ENCODE measurements around the gene HPS5. TPM values are rescaled to one million over a fixed set of nuclear protein-coding genes. Genes with fewer than 3 reads are reported as not detected.

HPS5 gene
- total and polyA plus RNA-seq, 8 donors = 5.2 to 61.3 (median 7.1) TPM

DNA sequence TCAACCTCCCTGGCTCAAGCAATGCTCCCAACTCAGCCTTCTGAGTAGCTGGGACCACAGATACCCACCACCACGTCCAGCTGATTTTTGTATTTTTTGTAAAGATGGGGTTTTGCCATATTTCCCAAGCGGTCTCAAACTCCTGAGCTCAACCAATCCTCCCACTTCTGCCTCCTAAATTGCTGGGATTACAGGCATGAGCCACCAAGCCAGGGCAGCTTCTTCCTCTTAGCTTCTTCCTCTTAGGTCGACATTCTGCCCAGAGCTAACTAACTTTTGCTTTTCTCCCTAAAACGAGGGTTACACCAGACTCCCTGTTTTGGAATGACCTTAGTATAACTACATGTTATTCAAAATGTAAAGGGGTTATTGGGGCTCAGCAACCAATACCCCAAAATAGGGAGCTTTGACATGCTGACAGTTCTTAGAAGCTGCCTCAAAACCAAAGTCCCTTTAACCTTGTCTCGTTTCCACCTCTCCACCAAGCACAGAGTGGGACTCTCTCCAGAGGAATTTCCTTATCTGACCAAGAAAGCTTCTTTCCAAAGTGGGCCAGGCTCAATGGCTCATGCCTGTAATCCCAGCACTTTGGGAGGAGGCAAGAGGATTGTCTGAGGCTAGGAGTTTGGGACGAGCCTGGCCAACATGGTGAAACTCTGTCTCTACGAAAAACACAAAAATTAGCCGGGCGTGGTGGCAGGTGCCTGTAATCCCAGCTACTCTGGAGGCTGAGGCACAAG is 7.0 kb downstream of the HPS5 start:
- H3K27ac ChIP-seq = no peak overlapping the region
- intact Hi-C loops (cut with DNase I; ENCODE audit: low total_unique reads) = no loop called here
- WGBS, 5 donors = 88 to 92% (median 90%) methylated on average over 9 of the region's 9 CpGs

DNA sequence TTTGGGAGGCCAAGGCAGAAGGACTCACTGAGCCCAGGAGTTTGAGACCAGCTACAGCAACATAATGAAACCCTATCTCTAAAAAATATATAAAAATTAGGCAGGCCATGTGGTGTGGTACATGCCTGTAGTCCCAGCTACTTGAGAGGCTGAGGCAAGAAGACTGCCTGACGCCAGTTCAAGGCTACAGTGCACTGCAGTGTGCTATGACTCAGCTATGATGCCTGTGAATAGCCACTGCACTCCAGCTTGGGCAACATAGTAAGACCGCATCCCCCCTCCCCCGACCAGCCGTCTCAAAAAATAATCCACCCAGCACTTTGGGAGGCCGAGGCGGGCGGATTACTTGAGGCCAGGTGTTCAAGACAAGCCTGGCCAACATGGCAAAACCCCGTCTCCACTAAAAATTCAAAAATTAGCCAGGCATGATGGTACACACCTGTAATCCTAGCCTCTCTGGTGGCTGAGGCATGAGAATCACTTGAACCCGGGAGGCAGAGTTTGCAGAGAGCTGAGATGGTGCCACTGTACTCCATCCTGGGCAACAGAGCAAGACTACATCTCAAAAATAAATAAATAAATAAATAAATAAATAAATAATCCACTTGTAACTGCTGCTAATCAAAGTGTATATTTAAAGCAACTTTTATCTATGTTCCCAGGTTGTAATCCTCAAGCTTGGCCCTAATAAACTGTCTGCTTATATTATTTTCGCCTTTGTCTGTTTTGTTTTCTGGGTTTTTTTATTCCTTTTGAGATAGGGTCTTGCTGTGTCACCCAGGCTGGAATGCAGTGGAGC is 7.8 kb downstream of the HPS5 start:
- DNase-seq = no peak
- no peak for TF ChIP-seq POLR2A (IDR thresholded peaks at IDR 0.05)
- TF ChIP-seq, protein P1, sequence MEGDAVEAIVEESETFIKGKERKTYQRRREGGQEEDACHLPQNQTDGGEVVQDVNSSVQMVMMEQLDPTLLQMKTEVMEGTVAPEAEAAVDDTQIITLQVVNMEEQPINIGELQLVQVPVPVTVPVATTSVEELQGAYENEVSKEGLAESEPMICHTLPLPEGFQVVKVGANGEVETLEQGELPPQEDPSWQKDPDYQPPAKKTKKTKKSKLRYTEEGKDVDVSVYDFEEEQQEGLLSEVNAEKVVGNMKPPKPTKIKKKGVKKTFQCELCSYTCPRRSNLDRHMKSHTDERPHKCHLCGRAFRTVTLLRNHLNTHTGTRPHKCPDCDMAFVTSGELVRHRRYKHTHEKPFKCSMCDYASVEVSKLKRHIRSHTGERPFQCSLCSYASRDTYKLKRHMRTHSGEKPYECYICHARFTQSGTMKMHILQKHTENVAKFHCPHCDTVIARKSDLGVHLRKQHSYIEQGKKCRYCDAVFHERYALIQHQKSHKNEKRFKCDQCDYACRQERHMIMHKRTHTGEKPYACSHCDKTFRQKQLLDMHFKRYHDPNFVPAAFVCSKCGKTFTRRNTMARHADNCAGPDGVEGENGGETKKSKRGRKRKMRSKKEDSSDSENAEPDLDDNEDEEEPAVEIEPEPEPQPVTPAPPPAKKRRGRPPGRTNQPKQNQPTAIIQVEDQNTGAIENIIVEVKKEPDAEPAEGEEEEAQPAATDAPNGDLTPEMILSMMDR (IDR thresholded peaks at IDR 0.05) = no peak
- TF ChIP-seq EP300 (IDR thresholded peaks at IDR 0.05) = no peak
- TF ChIP-seq POLR2AphosphoS5 (IDR thresholded peaks at IDR 0.05) = no peak
- no peaks in the 10 kb centered on the region for H3K9me3 ChIP-seq
- H3K4me3 ChIP-seq = no peak overlapping the region
- H3K4me1 ChIP-seq = peaks cover 5 to 32% (median 16%) of the 10 kb centered on the region in 4 donors
- intact Hi-C loops (cut with DNase I; ENCODE audit: low total_unique reads) = no loop called here
- H3K27me3 ChIP-seq = no peaks in the 10 kb centered on the region
- 76 to 98% (median 79%) methylated on average over 7 to 10 of the region's 10 CpGs for WGBS, 5 donors
- H3K36me3 ChIP-seq = peaks cover 13 to 32% (median 28%) of the 10 kb centered on the region in 4 donors
- H3K27ac ChIP-seq = no peak overlapping the region

More for the DNA sequence above, 7.0 kb downstream of the HPS5 start:
- H3K4me1 ChIP-seq = peaks cover 5 to 40% (median 18%) of the 10 kb centered on the region in 4 donors
- TF ChIP-seq POLR2AphosphoS5 (IDR thresholded peaks at IDR 0.05) (no peak), POLR2A (IDR thresholded peaks at IDR 0.05) (no peak), EP300 (IDR thresholded peaks at IDR 0.05) (no peak)
- TF ChIP-seq, protein P1 (IDR thresholded peaks at IDR 0.05) = no peak
- H3K36me3 ChIP-seq = peaks cover 5 to 24% (median 20%) of the 10 kb centered on the region in 4 donors
- DNase-seq = no peak
- H3K27me3 ChIP-seq = no peaks in the 10 kb centered on the region
- no peak overlapping the region for H3K4me3 ChIP-seq
- H3K9me3 ChIP-seq = no peaks in the 10 kb centered on the region

DNA sequence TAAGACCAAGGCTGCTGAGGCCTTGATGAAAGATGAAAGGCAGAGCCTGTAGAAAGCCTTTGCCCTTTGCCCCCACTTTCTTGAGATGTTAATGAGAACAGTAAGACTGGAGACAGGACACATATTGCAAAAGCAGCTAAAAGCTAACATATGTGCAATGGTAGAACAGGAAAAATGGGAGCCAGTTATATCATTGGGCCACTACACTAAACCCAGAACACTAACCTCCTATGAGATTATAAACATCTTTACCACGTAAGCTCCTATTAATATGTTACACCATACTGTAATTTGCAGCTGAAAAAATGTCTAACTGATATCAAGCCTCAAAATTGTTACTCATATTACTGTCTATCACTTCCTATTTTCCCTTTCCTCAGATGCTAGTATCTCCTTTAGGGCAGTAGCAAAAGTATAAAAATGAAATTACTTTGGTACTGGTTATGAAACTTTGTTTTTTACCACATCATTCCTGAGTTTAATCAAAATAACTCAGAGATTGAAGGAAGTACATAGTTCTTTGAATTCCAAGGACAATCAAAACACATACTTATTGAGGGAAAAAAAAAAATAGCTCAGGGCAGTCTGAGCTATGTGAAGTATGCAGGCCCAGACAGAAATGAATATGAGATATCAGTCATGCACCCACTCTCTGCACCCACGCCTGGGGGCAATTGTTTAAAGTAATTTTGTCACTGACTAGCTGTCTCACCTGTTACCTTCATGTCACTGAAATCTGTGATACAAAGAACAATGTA is 9.1 kb downstream of the HPS5 start:
- intact Hi-C loops (cut with DNase I; ENCODE audit: low total_unique reads) = no loop called here
- H3K27me3 ChIP-seq = no peaks in the 10 kb centered on the region
- peaks cover 21 to 45% (median 41%) of the 10 kb centered on the region in 4 donors for H3K36me3 ChIP-seq
- no peak for DNase-seq
- TF ChIP-seq, protein P1 (IDR thresholded peaks at IDR 0.05) = no peak
- TF ChIP-seq POLR2AphosphoS5 (IDR thresholded peaks at IDR 0.05) = no peak
- TF ChIP-seq EP300 (IDR thresholded peaks at IDR 0.05) = no peak
- no peak for TF ChIP-seq POLR2A (IDR thresholded peaks at IDR 0.05)
- no peak overlapping the region for H3K4me3 ChIP-seq
- peaks cover 5 to 26% (median 13%) of the 10 kb centered on the region in 4 donors for H3K4me1 ChIP-seq
- no peaks in the 10 kb centered on the region for H3K9me3 ChIP-seq
- peak overlapping the region in 1 of 5 donors; percentile 43 for H3K27ac ChIP-seq
- WGBS, 5 donors = 67 to 78% (median 69%) methylated on average over 2 of the region's 2 CpGs

DNA sequence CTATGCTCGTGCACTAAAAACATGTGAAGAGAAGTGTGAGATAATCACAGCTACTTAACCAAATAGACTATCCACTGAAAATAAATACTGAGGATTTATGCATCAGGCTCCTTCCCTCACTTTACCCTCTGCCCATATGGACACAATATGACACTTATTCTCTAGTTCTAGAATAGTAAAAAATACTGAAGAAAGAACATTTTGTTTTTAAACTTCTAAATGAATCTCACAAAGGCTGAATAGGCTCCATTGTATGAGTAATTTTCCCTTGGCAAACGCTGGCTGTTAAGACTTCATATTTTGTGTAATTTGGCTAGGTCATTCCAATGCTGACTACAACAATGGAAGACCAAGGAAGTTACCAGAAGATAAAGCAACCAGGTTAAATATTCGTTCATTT is 9.9 kb downstream of the HPS5 start:
- Histone ChIP-seq H3K27me3 (no peaks in the 10 kb centered on the region), H3K9me3 (no peaks in the 10 kb centered on the region), H3K4me3 (no peak overlapping the region), H3K4me1 (peaks cover 5 to 26% (median 13%) of the 10 kb centered on the region in 4 donors), H3K27ac (peak overlapping the region in 3 of 5 donors; percentile 7 to 43 (median 19)), H3K36me3 (peaks cover 22 to 49% (median 48%) of the 10 kb centered on the region in 4 donors)
- intact Hi-C loops (cut with DNase I; ENCODE audit: low total_unique reads) = no loop called here
- DNase-seq = no peak
- TF ChIP-seq EP300 (IDR thresholded peaks at IDR 0.05) (no peak), POLR2AphosphoS5 (IDR thresholded peaks at IDR 0.05) (no peak), POLR2A (IDR thresholded peaks at IDR 0.05) (no peak)
- TF ChIP-seq, protein P1 (IDR thresholded peaks at IDR 0.05) = no peak
- 26 to 62% (median 49%) methylated on average over 3 of the region's 3 CpGs for WGBS, 5 donors

Data from stomach (tissue), 9 donors.